Esophagus muscularis mucosa (tissue), 4 donors: ENCODE data around the gene LRP6. TPM values are rescaled to one million over a fixed set of nuclear protein-coding genes. Genes with fewer than 3 reads are reported as not detected.
A peak's percentile ranks its signal among the peaks of the same experiment; 100 is the strongest.
"Not testable (repeated sequence)": the region's sequence is repeated elsewhere in the genome, so short reads cannot be mapped to it uniquely, and the experiment has no call there.

Source experiments
- DNase-seq: peaks from one replicate; pipeline ENCODE4 v3.0.0-alpha.2; 2017; ENCODE audit errors: extremely low spot score
- H3K27ac ChIP-seq, 4 donors: fragments of 200-600 bp; sonication (generic); replicated peaks in 1 of 4; 1 replicate in 3 of 4; 2 replicates in 1 of 4; pipeline ENCODE4 v1.5.1; 2016 to 2019; ENCODE audit warnings: mild to moderate bottlenecking in 1 of 4
- H3K27me3 ChIP-seq, 4 donors: fragments of 200-600 bp; sonication (generic); one replicate each; pipeline versions ENCODE4 v1.5.1 to v1.6.0; 2016 to 2019
- H3K36me3 ChIP-seq, 4 donors: fragments of 200-600 bp; sonication (generic); one replicate each; pipeline ENCODE4 v1.5.1; 2016 to 2019
- H3K4me1 ChIP-seq, 4 donors: fragments of 200-600 bp; sonication (generic); one replicate each; pipeline ENCODE4 v1.5.1; 2016 to 2019
- H3K4me3 ChIP-seq, 4 donors: fragments of 200-600 bp; sonication (generic); 1 replicate in 2 of 4; 2 replicates in 2 of 4; pipeline ENCODE4 v1.5.1; 2016 to 2019; ENCODE audit warnings: mild to moderate bottlenecking in 4 of 4, moderate library complexity in 1 of 4
- H3K9me3 ChIP-seq, 4 donors: fragments of 200-600 bp; sonication (generic); 1 replicate in 3 of 4; 2 replicates in 1 of 4; pipeline ENCODE4 v1.5.1; 2016 to 2019
- EP300 ChIP-seq: sonication (generic); formaldehyde crosslinking; IDR thresholded peaks from one replicate; pipeline ENCODE4 v1.6.1; 2017; ENCODE audit warnings: antibody characterized with exemption
- POLR2A ChIP-seq: fragments of 450-650 bp; IDR thresholded peaks from one replicate; pipeline ENCODE4 v1.6.1; 2017; ENCODE audit warnings: antibody characterized with exemption, moderate library complexity, mild to moderate bottlenecking, low read depth
- POLR2AphosphoS5 ChIP-seq, 2 donors: sonication (generic); formaldehyde crosslinking; IDR thresholded peaks; one replicate each; pipeline ENCODE4 v1.6.1; 2017; ENCODE audit warnings: antibody characterized with exemption in 2 of 2
- WGBS: methylation state at CpG from one replicate; pipeline ENCODE4 v1.1.5; 2018; 5-methylcytosine and 5-hydroxymethylcytosine counted together
- intact Hi-C: fragments of 100-400 bp; cut with DNase I; formaldehyde crosslinking; loops from one replicate; pipeline ENCODE4 v1.15.1; 2023
- total RNA-seq, 4 donors: library from RNA; depleted of rRNA; stranded (reverse); fragments of >200 nt; gene quantifications; one replicate each; pipeline versions ENCODE4 v1.1.0 to v1.2.1, GENCODE V29; 2016
- TF ChIP-seq, protein P1 (sequence below), 3 experiments: fragments of 200-600 bp in 2 of 3; fragments of 450-650 bp in 1 of 3; sonication (generic) in 2 of 3; IDR thresholded peaks; one replicate each; pipeline ENCODE4 v1.5.1; 2017 to 2019; ENCODE audit warnings: antibody characterized with exemption in 3 of 3, mild to moderate bottlenecking in 2 of 3, moderate library complexity in 1 of 3

LRP6 gene
- 10 to 100 TPM; 26.2 to 61.1 (median 34.8) TPM for total RNA-seq

DNA sequence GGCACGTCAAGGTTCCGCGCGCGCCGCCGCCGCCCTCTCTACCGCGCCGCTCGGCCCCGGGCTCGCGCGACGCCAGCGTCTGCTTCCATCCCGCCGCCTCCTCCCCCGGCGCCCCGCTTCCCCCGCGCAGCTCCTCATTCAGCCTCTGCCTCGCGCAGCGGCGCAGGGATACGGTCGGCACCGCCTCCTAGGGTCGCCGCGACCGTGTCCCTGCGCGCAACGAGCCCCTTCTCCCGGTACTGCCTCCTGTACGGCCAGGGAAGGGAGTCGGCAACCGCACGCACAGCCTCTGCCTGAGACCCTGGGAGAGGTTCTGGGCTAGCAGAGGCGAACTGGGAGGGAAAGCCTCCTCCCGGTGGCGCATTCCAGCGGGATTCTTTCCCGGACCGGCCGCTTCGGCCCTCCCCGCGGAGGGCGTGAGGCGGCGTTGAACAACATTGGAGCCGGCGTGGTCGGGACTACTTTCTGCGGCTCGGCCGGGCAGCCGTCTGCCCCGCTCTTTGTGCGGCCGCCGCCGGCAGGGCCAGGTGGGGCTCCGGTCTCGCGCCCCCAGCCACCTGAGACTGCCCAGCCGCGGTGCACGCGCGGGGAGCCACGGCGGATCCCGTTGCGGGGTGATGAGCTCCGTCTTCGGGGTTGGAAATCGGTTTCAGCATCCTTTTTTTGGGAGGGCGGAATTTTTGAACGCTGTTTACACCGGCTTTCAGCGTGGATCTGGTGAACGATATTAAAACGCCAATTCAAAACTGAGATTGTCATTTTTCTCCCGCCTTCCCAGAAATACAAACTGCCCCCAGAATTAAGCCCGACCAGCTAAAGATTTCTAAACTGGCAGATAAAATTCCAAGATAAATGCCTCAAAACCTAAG is at the start of gene LRP6:
TSS of gene LRP6 (minus strand) at position 172 of the 869 bp plus-strand sequence. CDS start 309 bp downstream, outside the sequence.
- TF ChIP-seq POLR2A (peak; percentile 52), EP300 (no peak), POLR2AphosphoS5 (IDR thresholded peaks at IDR 0.05) (peak; percentile 79 to 89)
- TF ChIP-seq, protein P1, sequence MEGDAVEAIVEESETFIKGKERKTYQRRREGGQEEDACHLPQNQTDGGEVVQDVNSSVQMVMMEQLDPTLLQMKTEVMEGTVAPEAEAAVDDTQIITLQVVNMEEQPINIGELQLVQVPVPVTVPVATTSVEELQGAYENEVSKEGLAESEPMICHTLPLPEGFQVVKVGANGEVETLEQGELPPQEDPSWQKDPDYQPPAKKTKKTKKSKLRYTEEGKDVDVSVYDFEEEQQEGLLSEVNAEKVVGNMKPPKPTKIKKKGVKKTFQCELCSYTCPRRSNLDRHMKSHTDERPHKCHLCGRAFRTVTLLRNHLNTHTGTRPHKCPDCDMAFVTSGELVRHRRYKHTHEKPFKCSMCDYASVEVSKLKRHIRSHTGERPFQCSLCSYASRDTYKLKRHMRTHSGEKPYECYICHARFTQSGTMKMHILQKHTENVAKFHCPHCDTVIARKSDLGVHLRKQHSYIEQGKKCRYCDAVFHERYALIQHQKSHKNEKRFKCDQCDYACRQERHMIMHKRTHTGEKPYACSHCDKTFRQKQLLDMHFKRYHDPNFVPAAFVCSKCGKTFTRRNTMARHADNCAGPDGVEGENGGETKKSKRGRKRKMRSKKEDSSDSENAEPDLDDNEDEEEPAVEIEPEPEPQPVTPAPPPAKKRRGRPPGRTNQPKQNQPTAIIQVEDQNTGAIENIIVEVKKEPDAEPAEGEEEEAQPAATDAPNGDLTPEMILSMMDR (IDR thresholded peaks at IDR 0.05): peak in 1 of 3 experiments; percentile 15
- DNase-seq: peak; percentile 94
- no peaks in the 10 kb centered on the region for H3K9me3 ChIP-seq
- WGBS: under 1% methylated on average over 44 of the region's 92 CpGs
- H3K27me3 ChIP-seq: no peaks in the 10 kb centered on the region
- H3K27ac ChIP-seq: peak within 1 kb of the TSS; percentile 97 to 99 (median 98)
- H3K4me3 ChIP-seq: peak within 1 kb of the TSS; percentile 64 to 88 (median 84)
- H3K4me1 ChIP-seq: peaks cover 11 to 33% (median 25%) of the 10 kb centered on the region in 4 donors
- intact Hi-C loops: loop anchor here (5.0 to 10.0 kb wide), 4 partner anchors 60 to 448 kb away; partner anchors contain the start of gene CDKN1B
- no peaks in the 10 kb centered on the region for H3K36me3 ChIP-seq

DNA sequence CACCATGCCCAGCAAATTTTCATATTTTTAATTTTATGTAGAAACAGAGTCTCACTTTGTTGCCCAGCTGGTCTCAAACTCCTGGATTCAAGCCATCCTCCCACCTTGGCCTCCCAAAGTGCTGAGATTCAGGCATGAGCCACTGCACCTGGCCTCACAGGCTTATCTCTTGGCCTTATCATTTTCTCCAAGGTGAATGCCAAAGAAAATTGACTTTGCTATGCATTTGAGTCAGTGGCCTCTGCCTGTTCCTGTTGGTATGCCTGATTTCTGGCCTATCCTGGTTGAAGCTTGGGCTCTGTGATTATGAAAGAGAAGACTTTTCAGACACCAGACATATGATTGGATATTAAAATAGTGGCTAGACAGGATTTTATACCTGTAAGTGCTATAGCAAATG is 49.0 kb upstream of the LRP6 start:
- intact Hi-C loops: no loop called here
- no peaks in the 10 kb centered on the region for H3K9me3 ChIP-seq
- H3K27ac ChIP-seq: no peak overlapping the region
- no peak for DNase-seq
- H3K4me3 ChIP-seq: no peak overlapping the region
- H3K36me3 ChIP-seq: no peaks in the 10 kb centered on the region
- H3K27me3 ChIP-seq: no peaks in the 10 kb centered on the region
- TF ChIP-seq EP300 (no peak), POLR2A (no peak), POLR2AphosphoS5 (IDR thresholded peaks at IDR 0.05) (no peak)
- TF ChIP-seq, protein P1 (IDR thresholded peaks at IDR 0.05): no peak
- H3K4me1 ChIP-seq: peaks cover 0 to 8% (median 2%) of the 10 kb centered on the region in 4 donors

DNA sequence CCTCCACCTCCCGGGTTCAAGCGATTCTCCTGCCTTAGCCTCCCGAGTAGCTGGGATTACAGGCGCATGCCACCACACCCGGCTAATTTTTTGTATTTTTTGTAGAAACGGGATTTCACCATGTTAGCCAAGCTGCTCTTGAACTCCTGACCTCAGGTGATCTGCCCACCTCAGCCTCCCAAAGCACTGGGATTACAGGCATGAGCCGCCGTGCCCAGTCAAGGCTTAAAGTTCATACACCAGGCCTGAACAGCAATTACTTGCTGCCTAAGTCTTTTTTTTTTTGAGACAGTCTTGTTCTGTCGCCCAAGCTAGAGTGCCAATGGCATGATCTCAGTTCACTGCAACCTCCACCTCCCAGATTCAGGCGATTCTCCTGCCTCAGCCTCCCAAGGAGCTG is 43.9 kb upstream of the LRP6 start:
- H3K9me3 ChIP-seq, H3K36me3 ChIP-seq, H3K4me3 ChIP-seq, intact Hi-C loops, H3K27me3 ChIP-seq, H3K27ac ChIP-seq, DNase-seq, H3K4me1 ChIP-seq: not testable (repeated sequence)
- 81% methylated on average over 10 of the region's 10 CpGs for WGBS

DNA sequence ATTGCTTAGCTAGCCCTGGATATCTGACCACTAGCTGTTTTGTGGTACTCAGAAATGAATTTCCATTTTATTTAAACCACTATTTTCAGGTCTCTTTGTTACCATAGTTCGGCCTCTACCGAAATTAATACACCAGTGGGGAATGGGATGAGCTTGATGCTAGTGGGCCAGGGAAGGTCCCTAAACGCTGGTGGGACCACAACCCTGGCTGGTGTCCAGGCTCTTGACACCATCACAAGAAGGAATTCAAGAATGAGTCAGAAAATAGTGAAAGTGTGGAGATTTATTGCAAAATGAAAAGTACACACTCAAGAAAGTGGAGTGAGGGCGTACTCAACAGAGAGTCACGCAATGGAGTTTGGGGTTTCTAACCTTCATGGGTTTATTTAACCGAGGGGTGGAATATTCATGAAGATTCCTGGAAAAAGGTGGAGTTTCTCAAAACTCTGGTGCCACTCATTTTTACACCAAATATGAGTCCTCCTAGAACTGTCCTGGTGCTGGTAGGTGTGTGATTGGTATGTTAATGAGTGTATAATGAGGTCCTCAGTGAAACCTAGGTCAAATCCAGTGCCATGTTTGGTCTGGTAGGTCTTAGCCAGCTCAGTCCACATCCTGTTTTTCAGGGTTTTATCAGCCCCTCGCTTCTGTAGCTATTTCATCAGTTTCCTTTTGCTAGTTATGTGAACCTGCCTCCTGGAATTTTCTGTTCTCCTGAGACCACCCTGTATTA is 38.9 kb upstream of the LRP6 start:
- no peak overlapping the region for H3K4me3 ChIP-seq

DNA sequence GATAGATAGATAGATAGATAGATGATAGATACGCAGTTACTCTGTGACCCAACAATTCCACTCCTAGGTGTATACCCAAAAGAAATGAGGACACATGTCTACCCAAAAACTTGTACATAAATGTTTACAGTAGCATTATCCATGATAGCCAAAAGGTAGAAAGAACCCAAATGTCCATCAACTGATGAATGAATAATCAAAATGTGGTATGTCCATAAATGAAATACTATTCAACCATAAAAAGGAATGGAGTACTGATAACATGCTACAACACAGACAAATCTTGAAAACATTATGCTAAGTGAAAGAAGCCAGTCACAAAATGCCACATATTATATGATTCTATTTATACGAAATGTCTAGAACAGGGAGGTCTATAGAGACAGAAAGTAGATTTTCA is 36.1 kb upstream of the LRP6 start:
- no peaks in the 10 kb centered on the region for H3K9me3 ChIP-seq
- H3K27me3 ChIP-seq: no peaks in the 10 kb centered on the region
- WGBS: 96% methylated on average over 2 of the region's 2 CpGs
- H3K36me3 ChIP-seq: no peaks in the 10 kb centered on the region
- DNase-seq: no peak
- TF ChIP-seq, protein P1 (IDR thresholded peaks at IDR 0.05): no peak
- TF ChIP-seq POLR2A (no peak), POLR2AphosphoS5 (IDR thresholded peaks at IDR 0.05) (no peak), EP300 (no peak)
- H3K4me3 ChIP-seq: no peak overlapping the region
- no peaks in the 10 kb centered on the region for H3K4me1 ChIP-seq
- intact Hi-C loops: no loop called here
- no peak overlapping the region for H3K27ac ChIP-seq

More for the DNA sequence above, 38.9 kb upstream of the LRP6 start:
- 88% methylated on average over 7 of the region's 7 CpGs for WGBS
- no peaks in the 10 kb centered on the region for H3K4me1 ChIP-seq
- no peak overlapping the region for H3K27ac ChIP-seq
- DNase-seq: no peak
- no peak for TF ChIP-seq POLR2A
- H3K27me3 ChIP-seq: no peaks in the 10 kb centered on the region
- H3K9me3 ChIP-seq: no peaks in the 10 kb centered on the region
- intact Hi-C loops: no loop called here
- no peaks in the 10 kb centered on the region for H3K36me3 ChIP-seq
